ENCODE measurements around the gene DAPL1. TPM values are rescaled to one million over a fixed set of nuclear protein-coding genes. Genes with fewer than 3 reads are reported as not detected.

The DAPL1 gene
- total RNA-seq, 1 experiment from 2014 or later = not detected

GRCh38 chr2:158805936-158806335 lies 10.8 kb downstream of the DAPL1 start:
- no peak for ATAC-seq
- Histone ChIP-seq H3K4me1 (ENCODE audit: control insufficient read depth, insufficient read depth, low read length) (no peaks in the 10 kb centered on the region), H3K27me3 (ENCODE audit: control insufficient read depth, insufficient read depth, low read length) (peaks cover 23% of the 10 kb centered on the region), H3K4me3 (ENCODE audit: low read depth in 2 of 2, low read length in 2 of 2) (no peak overlapping the region), H3K27ac (ENCODE audit: low read length) (no peak overlapping the region), H3K9me3 (ENCODE audit: control insufficient read depth, insufficient read depth, low read depth, low read length) (no peaks in the 10 kb centered on the region), H3K36me3 (ENCODE audit: control insufficient read depth, insufficient read depth, low read length) (no peaks in the 10 kb centered on the region)
- intact Hi-C loops (cut with micrococcal nuclease; ENCODE audit: unreplicated experiment) (no loop called here), in situ Hi-C loops (cut with HindIII; ENCODE audit: low pct_unique_long_range_greater_than_20kb, low sequenced_read_pairs) (no loop called here)
- POLR2A ChIA-PET = no interaction called here
- TF ChIP-seq SIN3A (IDR thresholded peaks at IDR 0.05; ENCODE audit: borderline replicate concordance, insufficient read depth, low read depth, low read length) (no peak), POLR2AphosphoS5 (IDR thresholded peaks at IDR 0.05; ENCODE audit: low read depth, low read length) (no peak), REST (IDR thresholded peaks at IDR 0.05; ENCODE audit: insufficient read depth in 1 of 2, low read depth in 2 of 2, low read length in 1 of 2) (no peak), TCF7L2 (IDR thresholded peaks at IDR 0.05; ENCODE audit: low read depth, low read length) (no peak)
- TF ChIP-seq, protein P1, sequence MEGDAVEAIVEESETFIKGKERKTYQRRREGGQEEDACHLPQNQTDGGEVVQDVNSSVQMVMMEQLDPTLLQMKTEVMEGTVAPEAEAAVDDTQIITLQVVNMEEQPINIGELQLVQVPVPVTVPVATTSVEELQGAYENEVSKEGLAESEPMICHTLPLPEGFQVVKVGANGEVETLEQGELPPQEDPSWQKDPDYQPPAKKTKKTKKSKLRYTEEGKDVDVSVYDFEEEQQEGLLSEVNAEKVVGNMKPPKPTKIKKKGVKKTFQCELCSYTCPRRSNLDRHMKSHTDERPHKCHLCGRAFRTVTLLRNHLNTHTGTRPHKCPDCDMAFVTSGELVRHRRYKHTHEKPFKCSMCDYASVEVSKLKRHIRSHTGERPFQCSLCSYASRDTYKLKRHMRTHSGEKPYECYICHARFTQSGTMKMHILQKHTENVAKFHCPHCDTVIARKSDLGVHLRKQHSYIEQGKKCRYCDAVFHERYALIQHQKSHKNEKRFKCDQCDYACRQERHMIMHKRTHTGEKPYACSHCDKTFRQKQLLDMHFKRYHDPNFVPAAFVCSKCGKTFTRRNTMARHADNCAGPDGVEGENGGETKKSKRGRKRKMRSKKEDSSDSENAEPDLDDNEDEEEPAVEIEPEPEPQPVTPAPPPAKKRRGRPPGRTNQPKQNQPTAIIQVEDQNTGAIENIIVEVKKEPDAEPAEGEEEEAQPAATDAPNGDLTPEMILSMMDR (IDR thresholded peaks at IDR 0.05) = no peak
- DNase-seq (ENCODE audit: low read depth, low spot score) = no peak
- CTCF ChIA-PET = no interaction called here
- no TSS peak for BruUV-seq (replicated peaks)

- intact Hi-C loops (cut with micrococcal nuclease; ENCODE audit: unreplicated experiment) (no loop called here), in situ Hi-C loops (cut with HindIII; ENCODE audit: low pct_unique_long_range_greater_than_20kb, low sequenced_read_pairs) (no loop called here)
- no peak overlapping the region for H3K4me3 ChIP-seq (ENCODE audit: low read depth in 2 of 2, low read length in 2 of 2)
- H3K4me1 ChIP-seq (ENCODE audit: control insufficient read depth, insufficient read depth, low read length) = no peaks in the 10 kb centered on the region
- BruUV-seq (replicated peaks) = no TSS peak
- no peak for TF ChIP-seq SIN3A (IDR thresholded peaks at IDR 0.05; ENCODE audit: borderline replicate concordance, insufficient read depth, low read depth, low read length)
- TF ChIP-seq REST (IDR thresholded peaks at IDR 0.05; ENCODE audit: insufficient read depth in 1 of 2, low read depth in 2 of 2, low read length in 1 of 2) = no peak
- TF ChIP-seq, protein P1 (IDR thresholded peaks at IDR 0.05) = no peak
- H3K36me3 ChIP-seq (ENCODE audit: control insufficient read depth, insufficient read depth, low read length) = no peaks in the 10 kb centered on the region
- H3K27ac ChIP-seq (ENCODE audit: low read length) = no peak overlapping the region
- no peaks in the 10 kb centered on the region for H3K9me3 ChIP-seq (ENCODE audit: control insufficient read depth, insufficient read depth, low read depth, low read length)
- CTCF ChIA-PET = no interaction called here
- ATAC-seq (no peak), DNase-seq (ENCODE audit: low read depth, low spot score) (no peak)
- POLR2A ChIA-PET = no interaction called here
- peaks cover 26% of the 10 kb centered on the region for H3K27me3 ChIP-seq (ENCODE audit: control insufficient read depth, insufficient read depth, low read length)
Measured at GRCh38 chr2:158806941-158807340, 11.8 kb downstream of the DAPL1 start.

Measured in Panc1 (cell line).